Embryonic facial prominence (tissue), 1 donor: ENCODE data around the gene ARHGAP29.
"Not testable (repeated sequence)": the region's sequence is repeated elsewhere in the genome, so short reads cannot be mapped to it uniquely, and the experiment has no call there.

Experiments
- DNase-seq: peaks from one replicate; pipeline ENCODE4 v3.0.0-alpha.2; 2016; ENCODE audit errors: extremely low spot score

Gene ARHGAP29

GRCh38 chr1:94180650-94181049 is 56.7 kb downstream of the ARHGAP29 start:
- DNase-seq: no peak

DNA sequence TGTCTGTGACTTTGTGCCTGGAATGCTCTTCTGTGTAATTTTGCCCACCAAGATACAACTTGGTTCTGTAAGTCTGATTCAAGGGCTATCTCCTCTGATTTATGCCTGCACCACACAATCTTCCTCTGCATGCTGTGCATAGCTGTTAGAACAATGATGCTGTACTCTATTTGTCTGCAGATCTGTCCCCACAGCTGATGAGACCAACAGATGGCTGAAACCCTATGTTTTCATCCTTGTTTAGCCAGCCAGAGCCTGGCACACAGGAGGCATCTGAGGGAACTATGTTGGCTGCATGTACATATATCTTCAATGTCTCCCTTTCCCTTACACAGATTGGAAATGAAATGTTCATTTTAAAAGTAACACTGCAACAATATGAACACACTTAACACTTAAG is 58.5 kb downstream of the ARHGAP29 start:
- no peak for DNase-seq

GRCh38 chr1:94169126-94169525 is 68.3 kb downstream of the ARHGAP29 start:
- no peak for DNase-seq

GRCh38 chr1:94165843-94166242 is 71.5 kb downstream of the ARHGAP29 start:
- DNase-seq: no peak

- not testable (repeated sequence) for DNase-seq
Observed at GRCh38 chr1:94164885-94165284, 72.5 kb downstream of the ARHGAP29 start.

GRCh38 chr1:94164121-94164520 is 73.3 kb downstream of the ARHGAP29 start:
- not testable (repeated sequence) for DNase-seq

- DNase-seq: not testable (repeated sequence)
Observed at GRCh38 chr1:94163249-94163648, 74.1 kb downstream of the ARHGAP29 start.

DNA sequence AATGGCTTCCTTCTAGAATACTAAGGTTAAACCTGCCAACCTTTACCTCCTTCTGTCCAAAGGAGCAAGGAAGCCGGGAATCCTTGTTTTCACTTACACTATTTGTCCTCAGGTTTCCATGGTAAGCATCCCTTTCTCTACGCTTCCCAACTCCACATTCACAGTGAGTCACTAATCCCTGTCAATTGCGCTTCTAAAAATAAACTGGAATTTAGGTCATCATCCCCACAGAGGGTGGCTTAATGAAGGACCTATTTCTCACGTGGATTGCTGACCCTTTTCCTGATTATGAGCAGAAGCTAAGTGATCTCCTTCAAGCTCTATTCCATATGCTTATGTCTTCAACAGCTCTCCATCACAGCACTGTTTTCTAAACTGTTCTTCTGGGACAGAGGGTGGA is 76.6 kb downstream of the ARHGAP29 start:
- no peak for DNase-seq

- no peak for DNase-seq
Observed at GRCh38 chr1:94156096-94156625, 81.2 kb downstream of the ARHGAP29 start.

GRCh38 chr1:94154989-94155388 is 82.4 kb downstream of the ARHGAP29 start:
- no peak for DNase-seq

DNA sequence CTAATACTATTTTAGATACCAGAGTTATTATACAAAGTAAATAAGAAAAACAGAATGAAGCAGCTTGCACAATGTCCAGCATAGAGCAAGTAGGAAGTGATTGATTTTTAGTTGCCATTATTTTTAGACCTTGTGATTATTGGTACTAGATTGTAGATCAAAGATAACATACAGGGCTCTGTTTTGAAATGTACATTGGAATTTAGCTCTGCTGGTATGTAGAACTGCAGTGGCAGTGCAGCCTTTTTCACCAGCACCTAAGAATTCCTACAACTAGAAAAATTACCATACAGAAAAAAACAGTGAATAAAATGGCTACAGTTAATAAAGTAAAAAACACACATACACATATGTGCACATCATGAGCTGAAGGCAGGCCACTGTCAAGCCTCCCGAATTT is 84.3 kb downstream of the ARHGAP29 start:
- DNase-seq: no peak

- DNase-seq: not testable (repeated sequence)
Observed at GRCh38 chr1:94149166-94149565, 88.2 kb downstream of the ARHGAP29 start.

DNA sequence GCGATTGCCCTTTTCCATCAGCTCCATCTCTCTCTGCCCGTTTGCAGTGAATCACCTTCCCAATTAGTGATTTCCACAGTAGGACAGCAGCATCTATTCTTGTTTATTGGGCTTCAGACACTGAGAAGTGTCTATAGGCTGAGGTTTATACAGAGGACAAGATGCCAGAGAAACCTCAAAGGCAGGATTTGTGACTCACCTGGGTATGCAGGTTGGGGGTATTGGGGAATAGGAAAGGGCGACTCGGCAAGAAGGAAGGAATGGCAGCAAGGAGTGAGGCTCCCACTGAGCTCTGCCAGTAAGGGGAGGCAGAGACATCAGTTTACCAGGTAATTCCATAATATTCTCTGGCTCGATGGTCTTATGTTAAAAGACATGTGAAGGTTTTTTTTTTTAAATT is 91.1 kb downstream of the ARHGAP29 start:
- no peak for DNase-seq

DNA sequence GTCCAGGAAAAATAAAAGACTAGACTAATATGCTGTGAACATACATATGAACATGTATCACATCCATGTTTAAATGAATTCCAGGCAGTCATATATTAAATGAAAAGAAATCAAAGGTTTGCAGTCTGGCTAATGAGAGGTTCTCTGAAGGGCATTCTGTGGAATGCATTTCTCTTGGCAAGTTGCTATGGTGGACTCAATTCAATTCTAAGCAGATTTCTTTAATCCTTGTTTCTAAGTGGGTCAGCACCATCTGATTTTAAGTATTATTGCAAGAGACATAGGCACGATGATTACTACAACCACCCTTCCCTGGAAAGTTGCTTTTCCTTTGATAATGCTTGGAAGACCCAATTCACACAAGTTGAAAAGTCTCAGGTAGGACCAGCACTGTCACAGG is 92.5 kb downstream of the ARHGAP29 start:
- DNase-seq: no peak

DNA sequence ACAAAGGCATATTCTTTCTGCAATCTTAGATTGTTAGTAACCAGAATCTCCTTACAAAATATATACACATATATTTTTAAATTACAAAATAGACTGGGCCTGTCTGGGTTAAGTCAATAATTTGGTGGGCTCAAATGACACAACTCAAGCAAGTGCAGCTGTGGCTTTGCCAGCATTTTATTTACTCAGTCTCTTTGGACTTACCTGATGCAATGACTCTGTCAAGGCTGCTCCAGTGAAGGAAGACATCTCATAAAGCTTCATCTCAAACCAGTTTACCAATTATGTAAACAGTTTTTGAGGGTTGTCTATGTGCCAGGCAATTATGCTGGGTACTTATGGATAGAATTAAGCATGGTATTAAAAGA is 93.6 kb downstream of the ARHGAP29 start:
- no peak for DNase-seq

GRCh38 chr1:94143173-94143808 is 94.1 kb downstream of the ARHGAP29 start:
- DNase-seq: no peak

GRCh38 chr1:94142583-94142982 is 94.8 kb downstream of the ARHGAP29 start:
- no peak for DNase-seq

DNA sequence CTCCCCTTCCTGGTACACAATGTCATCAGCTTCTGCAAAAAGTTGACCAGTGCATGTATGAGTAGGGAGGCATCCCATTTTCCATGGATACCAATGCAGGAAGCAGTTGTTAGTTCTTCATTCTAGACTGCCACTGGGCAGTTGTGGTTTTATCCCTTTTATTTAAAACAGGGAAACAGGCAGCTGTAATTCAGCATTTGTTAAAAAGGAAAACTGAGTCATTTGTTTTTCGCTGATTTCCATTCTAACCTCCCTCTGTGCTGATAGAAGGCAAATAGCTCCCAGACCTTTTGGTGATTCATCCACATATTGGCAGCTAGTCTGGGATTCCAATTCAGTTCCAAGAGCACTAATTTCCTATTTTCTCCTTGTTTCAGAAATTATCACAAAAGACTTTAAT is 95.4 kb downstream of the ARHGAP29 start:
- DNase-seq: no peak

- no peak for DNase-seq
Observed at GRCh38 chr1:94132111-94132510, 105.3 kb downstream of the ARHGAP29 start.

GRCh38 chr1:94130851-94131595 is 106.4 kb downstream of the ARHGAP29 start:
- DNase-seq: no peak

DNA sequence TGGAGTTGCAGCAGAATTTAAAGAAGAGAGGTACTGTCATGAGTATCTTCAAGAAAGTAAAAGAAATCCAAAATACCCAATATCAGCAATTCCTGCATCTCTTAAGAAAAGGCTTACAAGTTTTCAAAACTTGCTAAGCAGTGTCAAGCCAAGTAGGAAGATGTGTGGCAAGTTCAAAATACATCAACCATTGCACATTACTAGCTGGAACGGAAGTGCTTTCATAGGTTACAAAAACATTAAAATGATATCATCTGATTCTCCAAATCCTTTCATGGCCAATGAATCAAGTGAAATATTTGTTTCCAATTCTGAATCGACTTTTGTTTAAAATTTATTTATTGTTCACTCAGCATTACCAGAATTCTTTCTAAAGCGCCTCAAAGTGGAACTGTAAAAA is 110.7 kb downstream of the ARHGAP29 start:
- no peak for DNase-seq

DNA sequence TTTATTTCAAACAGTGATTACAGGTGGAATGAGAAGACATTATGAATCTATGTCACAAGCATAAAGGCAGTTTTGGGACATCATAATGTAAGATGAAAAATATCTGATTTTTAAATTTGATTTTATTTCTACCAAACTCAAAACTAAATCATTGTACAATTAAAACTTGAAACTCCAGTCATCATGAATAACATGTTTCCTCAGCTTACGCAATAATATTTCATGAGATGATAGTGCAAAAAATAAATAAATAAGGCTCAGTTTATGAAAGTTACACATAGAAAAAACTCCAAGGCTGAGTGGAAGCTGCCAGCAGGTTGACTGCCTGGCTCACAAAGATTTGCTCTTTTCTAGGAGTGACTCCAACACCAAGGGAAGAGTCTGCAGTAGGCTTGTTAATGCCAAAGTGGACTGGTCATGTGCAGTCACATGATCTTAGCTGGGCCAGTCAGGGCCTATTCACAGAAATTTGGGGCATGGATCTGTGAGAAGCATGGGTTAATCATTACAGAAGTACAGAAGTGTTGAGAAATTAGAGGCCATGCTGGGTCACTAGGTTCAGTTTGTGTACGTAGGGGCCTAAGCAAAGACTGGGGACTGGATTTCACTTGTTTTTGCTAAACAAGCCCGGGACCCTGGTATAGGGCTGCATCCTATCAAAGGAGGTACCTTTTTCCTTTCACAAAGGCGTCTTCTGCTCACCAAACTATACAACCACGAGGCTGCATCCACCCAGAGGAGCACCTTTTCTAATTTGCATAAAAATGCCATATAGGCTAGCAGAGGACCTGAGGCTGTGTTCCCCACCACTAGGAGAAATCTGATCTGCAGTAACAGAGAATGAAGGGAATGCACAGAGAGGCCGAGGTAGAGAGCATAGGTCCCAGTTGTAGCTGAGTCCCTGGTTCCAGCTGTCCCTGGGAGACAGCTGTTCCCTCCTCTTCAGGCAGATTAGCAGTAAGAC is 111.6 kb downstream of the ARHGAP29 start:
- DNase-seq: no peak
